B cell (primary cell): Measurements from ENCODE around the gene FBXO24. TPM values are rescaled to one million over a fixed set of nuclear protein-coding genes. Genes with fewer than 3 reads are reported as not detected.

ENCODE experiments used
- ATAC-seq: fragments of 200-7000 bp; cut with Tn5 transposase; one replicate; pipeline ENCODE4 v1.10.0; 2021; ENCODE audit warnings: low read depth, mild to moderate bottlenecking, moderate number of reproducible peaks, moderate library complexity
- CTCF ChIA-PET: fragments of 350-600 bp; sonication (Branson Sonifier 250); formaldehyde crosslinking; loops from one replicate; lab custom pipeline; 2021; ENCODE audit warnings: antibody characterized with exemption, inconsistent platforms; lab: Charles Lee
- POLR2A ChIA-PET: fragments of 350-600 bp; sonication (Branson Sonifier 250); formaldehyde crosslinking; loops from one replicate; lab custom pipeline; 2021; ENCODE audit warnings: antibody characterized with exemption; lab: Charles Lee
- DNase-seq: peaks from one replicate; pipeline ENCODE4 v3.0.0; 2013
- H2AFZ ChIP-seq: 2 replicates; pipeline ENCODE4 v1.6.1; 2012; ENCODE audit warnings: mild to moderate bottlenecking, low read depth, low read length; ENCODE audit not compliant: insufficient read depth, poor library complexity, severe bottlenecking
- H3K27ac ChIP-seq, 2 donors: 1 replicate in 1 of 2; 2 replicates in 1 of 2; pipeline ENCODE4 v1.5.1; 2012 to 2013; ENCODE audit warnings: low read length in 2 of 2, mild to moderate bottlenecking in 2 of 2, moderate library complexity in 1 of 2
- H3K27me3 ChIP-seq, 4 experiments: fragments of 200-600 bp in 1 of 4; sonication (generic) in 1 of 4; replicated peaks in 1 of 4; 1 replicate in 2 of 4; 2 replicates in 2 of 4; pipeline versions ENCODE4 v1.6.1 to v1.7.0; 2013 to 2016; ENCODE audit warnings: low read length in 3 of 4, mild to moderate bottlenecking in 2 of 4, mixed read lengths in 1 of 4, moderate library complexity in 1 of 4; ENCODE audit not compliant: insufficient read depth in 4 of 4, control insufficient read depth in 3 of 4; ENCODE audit errors: control extremely low read depth in 1 of 4
- H3K36me3 ChIP-seq, 2 experiments: replicated peaks in 1 of 2; 1 replicate in 1 of 2; 2 replicates in 1 of 2; pipeline versions ENCODE4 v1.6.1 to v1.7.1; 2013; ENCODE audit warnings: low read length in 1 of 2; ENCODE audit not compliant: insufficient read depth in 2 of 2, control insufficient read depth in 1 of 2; ENCODE audit errors: control extremely low read depth in 1 of 2, extremely low read depth in 1 of 2
- H3K4me1 ChIP-seq, 2 donors: fragments of 200-600 bp in 1 of 2; sonication (generic) in 1 of 2; 1 replicate in 1 of 2; 2 replicates in 1 of 2; pipeline versions ENCODE4 v1.5.1 to v1.6.1; 2013 to 2017; ENCODE audit warnings: low read length in 2 of 2; ENCODE audit not compliant: control insufficient read depth in 2 of 2, insufficient read depth in 2 of 2
- H3K4me2 ChIP-seq: replicated peaks from 2 replicates; pipeline ENCODE3; 2012; ENCODE audit warnings: mild to moderate bottlenecking, low read depth, low read length; ENCODE audit not compliant: poor library complexity, severe bottlenecking
- H3K4me3 ChIP-seq, 5 experiments: fragments of 200-600 bp in 1 of 5; sonication (generic) in 1 of 5; 1 replicate in 3 of 5; 2 replicates in 2 of 5; pipeline versions ENCODE4 v1.5.1 to v1.7.0; 2011 to 2016; ENCODE audit warnings: low read length in 4 of 5, mild to moderate bottlenecking in 4 of 5, low read depth in 2 of 5, control low read depth in 1 of 5, moderate library complexity in 1 of 5; ENCODE audit not compliant: insufficient read depth in 1 of 5; ENCODE audit errors: control extremely low read depth in 1 of 5, extremely low read depth in 1 of 5
- H3K79me2 ChIP-seq: fragments of 200-600 bp; sonication (generic); one replicate; pipeline ENCODE4 v1.6.0; 2016; ENCODE audit warnings: low read length; ENCODE audit not compliant: control insufficient read depth, insufficient read depth
- H3K9ac ChIP-seq: fragments of 200-600 bp; sonication (generic); 2 replicates; pipeline ENCODE4 v1.6.1; 2017; ENCODE audit warnings: mild to moderate bottlenecking, low read length, moderate library complexity
- H3K9me3 ChIP-seq, 3 donors: one replicate each; pipeline versions ENCODE4 v1.6.1 to v1.7.1; 2013; ENCODE audit warnings: low read length in 2 of 3; ENCODE audit not compliant: control insufficient read depth in 2 of 3, insufficient read depth in 1 of 3; ENCODE audit errors: control extremely low read depth in 1 of 3
- H4K20me1 ChIP-seq: 2 replicates; pipeline ENCODE4 v1.6.0; 2012; ENCODE audit warnings: mild to moderate bottlenecking, low read length; ENCODE audit not compliant: insufficient read depth, control insufficient read depth, poor library complexity, severe bottlenecking
- H3K27ac Mint-ChIP-seq: one replicate; pipeline ENCODE4 v1.8.0; 2021; ENCODE audit warnings: mixed read lengths
- H3K27me3 Mint-ChIP-seq: one replicate; pipeline ENCODE4 v1.8.0; 2021; ENCODE audit warnings: mixed read lengths
- H3K4me1 Mint-ChIP-seq: one replicate; pipeline ENCODE4 v1.8.0; 2021; ENCODE audit warnings: mixed read lengths
- H3K4me3 Mint-ChIP-seq: one replicate; pipeline ENCODE4 v1.8.0; 2021; ENCODE audit warnings: mixed read lengths
- H3K9me3 Mint-ChIP-seq: one replicate; pipeline ENCODE4 v1.8.0; 2022; ENCODE audit warnings: mixed read lengths; ENCODE audit not compliant: insufficient read depth
- CTCF ChIP-seq: fragments of 200-600 bp; IDR thresholded peaks from one replicate; pipeline ENCODE4 v1.8.0; 2022; ENCODE audit warnings: antibody characterized with exemption, mild to moderate bottlenecking
- EZH2 ChIP-seq: IDR thresholded peaks from 2 replicates; pipeline ENCODE4 v1.6.1; 2012; ENCODE audit warnings: borderline replicate concordance, low read depth, mild to moderate bottlenecking, moderate library complexity, low read length; ENCODE audit not compliant: insufficient read depth, poor library complexity, severe bottlenecking
- WGBS: methylation state at CpG from one replicate; pipeline ENCODE4 v1.1.5; 2013; ENCODE audit warnings: missing lambda C conversion rate; ENCODE audit not compliant: insufficient coverage; 5-methylcytosine and 5-hydroxymethylcytosine counted together
- intact Hi-C: fragments of 100-400 bp; cut with micrococcal nuclease; formaldehyde crosslinking; loops from one replicate; pipeline ENCODE4 v1.10.0; 2022
- polyA plus RNA-seq: library from polyadenylated mRNA; depleted of rRNA; stranded (reverse); fragments of >200 nt; gene quantifications from 2 replicates; pipeline ENCODE4 v1.2.3, GENCODE V29; 2012
- total RNA-seq, 2 donors: library from RNA; stranded (reverse); fragments of 120-200 nt in 1 of 2; gene quantifications; 1 replicate in 1 of 2; 2 replicates in 1 of 2; pipeline versions ENCODE4 v1.2.3 to v1.2.4, GENCODE V29; 2013 to 2022

FBXO24 gene
- total and polyA plus RNA-seq, 2 donors (not counting 1 experiment from before 2014, with no cell fraction given): 1.2 to 1.6 TPM

- H3K36me3 ChIP-seq: peaks cover 0 to 1% of the 10 kb centered on the region in 2 experiments
- peaks cover 38 to 63% of the 10 kb centered on the region in 2 donors for H3K4me1 ChIP-seq
- ATAC-seq: no peak
- H3K4me1 Mint-ChIP-seq: peaks cover 69% of the 10 kb centered on the region
- DNase-seq: no peak
- TF ChIP-seq EZH2: no peak
- TF ChIP-seq CTCF: no peak
- peak overlapping the region; percentile 19 to 38 for H3K27ac ChIP-seq
- intact Hi-C loops: no loop called here
- H3K4me3 ChIP-seq: no peak overlapping the region
- H3K27ac Mint-ChIP-seq: peak overlapping the region; percentile 84
- H3K27me3 ChIP-seq: no peaks in the 10 kb centered on the region
- H3K4me3 Mint-ChIP-seq: peak overlapping the region; percentile 57
- ChIA-PET CTCF (interaction anchor here (4.4 to 6.5 kb wide), 2 partner anchors 12 to 18 kb away, joined by 27 to 67 read pairs; no protein-coding TSS in a partner anchor), POLR2A (no interaction called here)
- no peaks in the 10 kb centered on the region for H4K20me1 ChIP-seq
- 90% methylated on average over 3 of the region's 9 CpGs for WGBS
- peaks cover 0 to 3% (median 0%) of the 10 kb centered on the region in 3 donors for H3K9me3 ChIP-seq
- no peak overlapping the region for H3K9ac ChIP-seq
- no peak overlapping the region for H2AFZ ChIP-seq
- peak overlapping the region; percentile 38 for H3K4me2 ChIP-seq
- peaks cover 34% of the 10 kb centered on the region for H3K79me2 ChIP-seq
- H3K27me3 Mint-ChIP-seq: no peaks in the 10 kb centered on the region
- no peaks in the 10 kb centered on the region for H3K9me3 Mint-ChIP-seq
These were observed 39.0 kb upstream of the FBXO24 start for GRCh38 chr7:100546926-100547800.

- Mint-ChIP-seq H3K27ac (peak overlapping the region; percentile 84), H3K9me3 (no peaks in the 10 kb centered on the region), H3K4me3 (no peak overlapping the region), H3K4me1 (peaks cover 64% of the 10 kb centered on the region), H3K27me3 (no peaks in the 10 kb centered on the region)
- Histone ChIP-seq H2AFZ (no peak overlapping the region), H3K27me3 (no peaks in the 10 kb centered on the region), H3K9ac (no peak overlapping the region), H3K27ac (peak overlapping the region in 1 of 2 donors; percentile 38), H4K20me1 (no peaks in the 10 kb centered on the region), H3K9me3 (peaks cover 0 to 3% (median 0%) of the 10 kb centered on the region in 3 donors), H3K36me3 (peaks cover 0 to 5% of the 10 kb centered on the region in 2 experiments), H3K79me2 (peaks cover 30% of the 10 kb centered on the region), H3K4me3 (no peak overlapping the region), H3K4me2 (no peak overlapping the region), H3K4me1 (peaks cover 38 to 58% of the 10 kb centered on the region in 2 donors)
- no peak for TF ChIP-seq EZH2
- no peak for TF ChIP-seq CTCF
- intact Hi-C loops: no loop called here
- ChIA-PET CTCF (interaction anchor here (0.9 to 6.5 kb wide), 3 partner anchors 11 to 17 kb away, joined by 3 to 67 read pairs (median 27); no protein-coding TSS in a partner anchor), POLR2A (no interaction called here)
- WGBS: 25% methylated on average over 2 of the region's 2 CpGs
- ATAC-seq (no peak), DNase-seq (no peak)
These were observed 38.3 kb upstream of the FBXO24 start for GRCh38 chr7:100547872-100548271.
